ENCODE measurements around the gene IL1A.
"Not testable (repeated sequence)": the region's sequence is repeated elsewhere in the genome, so short reads cannot be mapped to it uniquely, and the experiment has no call there.

The IL1A gene

GRCh38 chr2:112784199-112785189 lies at the start of gene IL1A:
Gene IL1A (minus strand): TSS chr2:112784493. CDS start chr2:112783770, 723 bp downstream.
- DNase-seq (ENCODE audit: low spot score): no peak

GRCh38 chr2:112833976-112834375 lies 49.7 kb upstream of the IL1A start:
- no peak for DNase-seq (ENCODE audit: low spot score)

- not testable (repeated sequence) for DNase-seq (ENCODE audit: low spot score)
These were observed 49.3 kb upstream of the IL1A start for GRCh38 chr2:112833639-112833931.

GRCh38 chr2:112832841-112833638 lies 48.7 kb upstream of the IL1A start:
- no peak for DNase-seq (ENCODE audit: low spot score)

- DNase-seq (ENCODE audit: low spot score): no peak
These were observed 47.9 kb upstream of the IL1A start for GRCh38 chr2:112831946-112832840.

- no peak for DNase-seq (ENCODE audit: low spot score)
These were observed 47.2 kb upstream of the IL1A start for GRCh38 chr2:112831513-112831845.

- DNase-seq (ENCODE audit: low spot score): no peak
These were observed 46.6 kb upstream of the IL1A start for GRCh38 chr2:112830682-112831512.

GRCh38 chr2:112829961-112830681 lies 45.8 kb upstream of the IL1A start:
- no peak for DNase-seq (ENCODE audit: low spot score)

- DNase-seq (ENCODE audit: low spot score): no peak
These were observed 45.0 kb upstream of the IL1A start for GRCh38 chr2:112829101-112829960.

GRCh38 chr2:112828251-112828691 lies 44.0 kb upstream of the IL1A start:
- no peak for DNase-seq (ENCODE audit: low spot score)

- no peak for DNase-seq (ENCODE audit: low spot score)
These were observed 43.4 kb upstream of the IL1A start for GRCh38 chr2:112827604-112828185.

- no peak for DNase-seq (ENCODE audit: low spot score)
These were observed 42.7 kb upstream of the IL1A start for GRCh38 chr2:112827009-112827408.

- DNase-seq (ENCODE audit: low spot score): no peak
These were observed 41.4 kb upstream of the IL1A start for GRCh38 chr2:112825706-112826105.

GRCh38 chr2:112824694-112825085 lies 40.4 kb upstream of the IL1A start:
- DNase-seq (ENCODE audit: low spot score): no peak

GRCh38 chr2:112821682-112822081 lies 37.4 kb upstream of the IL1A start:
- no peak for DNase-seq (ENCODE audit: low spot score)

GRCh38 chr2:112821142-112821541 lies 36.8 kb upstream of the IL1A start:
- DNase-seq (ENCODE audit: low spot score): no peak

GRCh38 chr2:112820343-112820742 lies 36.0 kb upstream of the IL1A start:
- no peak for DNase-seq (ENCODE audit: low spot score)

GRCh38 chr2:112819081-112819480 lies 34.8 kb upstream of the IL1A start:
- DNase-seq (ENCODE audit: low spot score): no peak
